Measurements from ENCODE around the gene FLYWCH1. TPM values are rescaled to one million over a fixed set of nuclear protein-coding genes. Genes with fewer than 3 reads are reported as not detected.

Gene FLYWCH1
- total and polyA plus RNA-seq, 2 donors (not counting 3 experiments of a cell fraction or from before 2014, with no cell fraction given), result 32.0 to 51.2 TPM

- H3K79me2 ChIP-seq (ENCODE audit: control insufficient read depth, insufficient read depth, low read length), result no peaks in the 10 kb centered on the region
- H3K9ac ChIP-seq (replicated peaks; ENCODE audit: extremely low read depth, insufficient read depth, low read length), result no peak overlapping the region
- no peak overlapping the region for H3K27ac ChIP-seq (ENCODE audit: insufficient read depth, low read depth, low read length)
- no peak overlapping the region for H3K4me2 ChIP-seq (ENCODE audit: insufficient read depth, low read length)
- no peak for FAIRE-seq
- ChIA-PET CTCF (interaction anchor here (1.4 kb wide), 1 partner anchor 124 kb away, joined by 5 read pairs; no protein-coding TSS in a partner anchor), POLR2A (no interaction called here)
- no peak for DNase-seq (ENCODE audit: low read depth, low spot score)
- no peaks in the 10 kb centered on the region for H3K9me3 ChIP-seq (replicated peaks; ENCODE audit: control insufficient read depth, insufficient read depth, low read length)
- BruUV-seq (replicated peaks), result no TSS peak
- H3K36me3 ChIP-seq (ENCODE audit: control insufficient read depth in 2 of 2, extremely low read depth in 1 of 2, insufficient read depth in 2 of 2, low read length in 2 of 2), result no peaks in the 10 kb centered on the region
- H2AFZ ChIP-seq (ENCODE audit: low read depth, low read length), result no peak overlapping the region
- H3K9me1 ChIP-seq (replicated peaks; ENCODE audit: control insufficient read depth, extremely low read depth, insufficient read depth, low read length), result no peaks in the 10 kb centered on the region
- H3K4me1 ChIP-seq (ENCODE audit: control insufficient read depth, extremely low read depth, insufficient read depth, low read length), result peaks cover 7% of the 10 kb centered on the region
- dilution Hi-C loops (cut with MboI; ENCODE audit: extremely low pct_ligation_motif_present, low sequenced_read_pairs) (no loop called here), intact Hi-C loops (cut with micrococcal nuclease) (no loop called here)
- no peaks in the 10 kb centered on the region for H4K20me1 ChIP-seq (replicated peaks; ENCODE audit: control insufficient read depth, extremely low read depth, insufficient read depth, low read length)
- no peak overlapping the region for H3K4me3 ChIP-seq (replicated peaks in 1 of 3; ENCODE audit: insufficient read depth in 1 of 3, low read depth in 1 of 3, low read length in 3 of 3)
- TF ChIP-seq GATA2 (IDR thresholded peaks at IDR 0.05; ENCODE audit: insufficient read depth, insufficient read length, low read depth, low read length) (no peak), JUN (IDR thresholded peaks at IDR 0.05; ENCODE audit: borderline replicate concordance, insufficient read depth, insufficient read length, low read depth) (no peak), EZH2 (IDR thresholded peaks at IDR 0.05; ENCODE audit: borderline replicate concordance, low read depth, low read length, severe bottlenecking) (no peak), POLR2AphosphoS5 (IDR thresholded peaks at IDR 0.05; ENCODE audit: insufficient read depth, low read depth, low read length) (no peak), MYC (IDR thresholded peaks at IDR 0.05; ENCODE audit: low read depth, low read length) (no peak), CTCF (IDR thresholded peaks at IDR 0.05; ENCODE audit: extremely low read depth in 1 of 2, insufficient read depth in 1 of 2, low read depth in 1 of 2, low read length in 2 of 2) (no peak), POLR2A (IDR thresholded peaks at IDR 0.05; ENCODE audit: low read depth, low read length) (no peak), MAX (IDR thresholded peaks at IDR 0.05; ENCODE audit: insufficient read depth, insufficient read length) (no peak), FOS (IDR thresholded peaks at IDR 0.05; ENCODE audit: borderline replicate concordance, insufficient read depth, low read length) (no peak)
- H3K27me3 ChIP-seq (ENCODE audit: control insufficient read depth in 2 of 2, insufficient read depth in 2 of 2, low read length in 2 of 2), result peaks cover 29 to 54% of the 10 kb centered on the region in 2 experiments
Measured at GRCh38 chr16:2963074-2963722, 51.5 kb downstream of the FLYWCH1 start.

All from endothelial cell of umbilical vein (primary cell).